Measurements from ENCODE around the gene PTPRD.

PTPRD gene

GRCh38 chr9:9730174-9730573, 882.6 kb downstream of the PTPRD start:
- no peak for DNase-seq

DNA sequence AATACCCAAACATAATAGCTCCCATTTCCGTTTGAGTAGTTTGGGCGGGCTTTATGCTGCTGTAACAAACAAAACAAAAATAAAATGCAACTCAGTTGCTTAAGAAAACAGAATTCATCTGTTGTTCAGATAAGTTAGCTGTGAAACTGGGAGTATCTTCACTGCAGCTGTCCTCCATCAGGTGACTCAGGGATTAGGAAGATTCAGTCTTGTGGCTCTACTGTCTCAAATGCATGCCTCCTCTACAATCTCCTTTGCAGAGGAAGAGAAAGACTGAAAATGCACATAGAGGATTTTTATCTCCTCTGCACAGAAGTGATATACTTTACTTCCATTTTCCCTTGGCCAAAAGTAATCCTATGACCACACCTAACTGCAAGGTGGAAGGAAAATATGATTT, 883.7 kb downstream of the PTPRD start:
- no peak for DNase-seq

DNA sequence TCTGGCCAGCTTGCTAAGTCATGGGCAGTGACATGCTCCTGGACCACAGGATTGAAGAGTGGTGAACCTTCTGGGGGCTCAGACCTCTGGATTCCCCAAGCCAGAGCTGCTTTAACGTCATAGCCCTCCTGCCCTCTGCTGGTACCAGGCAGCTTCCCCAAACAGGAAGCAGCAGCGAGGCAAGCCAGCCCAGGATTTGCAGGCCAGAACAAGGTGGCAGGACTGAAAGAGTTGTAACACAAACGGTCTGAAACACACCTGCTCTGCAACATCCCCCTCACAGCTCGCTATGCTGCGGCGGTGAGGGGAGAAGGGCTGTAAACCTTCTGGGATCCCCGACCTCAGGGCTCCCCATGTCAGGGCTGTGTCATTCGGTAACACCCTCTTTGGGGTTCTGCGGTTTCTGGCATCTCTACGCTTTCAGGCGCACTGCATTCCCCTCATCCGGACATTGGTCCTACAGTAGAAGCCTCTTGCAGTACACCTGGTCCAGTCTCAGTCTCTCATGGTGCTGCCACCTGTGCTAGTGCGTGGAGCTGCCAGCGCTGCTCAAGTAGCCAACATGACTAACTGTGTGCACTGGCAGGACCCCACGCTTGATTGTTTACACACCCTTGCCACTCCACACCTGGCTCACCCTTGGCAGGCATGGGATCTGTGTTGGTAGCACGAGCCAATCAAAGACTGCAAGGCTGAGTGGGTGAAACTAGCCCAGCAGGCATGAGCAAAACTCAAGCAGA, 893.3 kb downstream of the PTPRD start:
- DNase-seq: no peak

DNA sequence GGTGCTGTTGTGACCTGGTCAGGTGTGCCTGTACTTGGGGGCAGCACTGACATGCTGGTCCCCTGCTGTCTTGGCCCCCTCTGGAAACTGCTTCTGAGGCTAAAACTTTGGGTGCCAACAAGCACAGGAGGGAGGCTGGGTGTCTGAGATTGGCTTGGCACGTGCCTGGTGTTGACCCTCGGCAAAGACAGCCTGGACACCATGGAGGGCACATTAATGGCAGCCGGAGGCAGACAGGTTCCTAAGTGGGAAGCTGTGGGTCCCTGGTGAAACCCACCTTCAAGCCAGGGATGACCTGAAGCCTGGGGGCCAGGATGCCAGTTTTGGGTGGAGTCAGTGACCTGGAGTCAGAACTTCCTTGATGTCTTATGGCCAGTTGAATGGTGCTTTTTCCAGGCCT, 894.1 kb downstream of the PTPRD start:
- no peak for DNase-seq

DNA sequence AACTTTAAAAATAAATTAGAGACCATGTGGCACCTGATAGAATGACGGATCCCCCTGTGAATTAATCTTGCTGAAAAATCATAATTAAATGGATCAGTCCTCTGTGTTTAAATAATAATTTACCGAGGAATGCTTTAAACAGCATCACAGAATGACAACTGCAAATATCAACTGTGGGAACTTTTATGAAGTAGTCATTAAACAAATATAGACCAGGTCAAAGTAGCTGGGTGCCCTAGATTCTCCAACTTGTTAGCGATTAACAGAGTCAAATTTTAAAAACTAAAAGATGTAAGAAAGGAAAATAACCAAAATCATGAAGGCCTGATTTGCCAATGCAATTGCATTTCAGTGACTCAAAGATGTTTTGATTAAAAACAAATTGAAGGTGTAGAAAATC, 933.4 kb downstream of the PTPRD start:
- DNase-seq: no peak

DNA sequence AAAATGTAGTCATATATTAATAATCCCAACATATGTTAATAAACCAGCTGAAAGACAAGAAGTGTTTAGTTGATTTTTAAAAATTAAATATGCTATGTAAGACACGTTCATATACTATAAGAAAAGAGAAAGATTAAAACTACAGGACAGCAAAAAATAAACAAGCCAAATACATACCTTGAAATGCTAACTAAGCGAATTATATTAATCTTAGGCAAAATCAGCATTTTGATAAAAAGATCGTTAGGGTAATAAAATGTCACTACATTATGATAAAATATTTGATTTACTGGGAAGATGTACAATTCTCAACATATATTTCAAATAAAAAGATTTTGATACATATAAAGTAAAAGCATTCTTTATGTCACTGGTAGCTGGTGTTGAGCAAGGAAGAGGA, 938.3 kb downstream of the PTPRD start:
- DNase-seq: no peak

DNA sequence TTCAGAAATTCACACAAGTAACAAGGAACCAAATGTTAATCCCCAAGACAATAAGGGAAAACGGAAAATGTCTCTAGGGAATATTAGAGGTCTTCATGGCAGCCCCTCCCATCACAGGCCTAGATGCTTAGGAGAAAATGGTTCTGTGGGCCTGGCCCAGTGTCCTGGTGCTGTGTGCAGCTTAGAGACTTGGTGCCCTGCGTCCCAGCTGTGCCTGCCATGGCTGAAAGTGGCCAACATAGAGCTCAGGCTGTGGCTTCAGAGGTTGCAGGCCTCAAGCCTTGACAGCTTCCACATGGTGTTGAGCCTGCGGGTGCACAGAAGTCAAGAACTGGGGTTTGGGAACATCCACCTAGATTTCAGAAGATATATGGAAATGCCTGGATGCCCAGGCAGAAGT, 942.3 kb downstream of the PTPRD start:
- DNase-seq: no peak

DNA sequence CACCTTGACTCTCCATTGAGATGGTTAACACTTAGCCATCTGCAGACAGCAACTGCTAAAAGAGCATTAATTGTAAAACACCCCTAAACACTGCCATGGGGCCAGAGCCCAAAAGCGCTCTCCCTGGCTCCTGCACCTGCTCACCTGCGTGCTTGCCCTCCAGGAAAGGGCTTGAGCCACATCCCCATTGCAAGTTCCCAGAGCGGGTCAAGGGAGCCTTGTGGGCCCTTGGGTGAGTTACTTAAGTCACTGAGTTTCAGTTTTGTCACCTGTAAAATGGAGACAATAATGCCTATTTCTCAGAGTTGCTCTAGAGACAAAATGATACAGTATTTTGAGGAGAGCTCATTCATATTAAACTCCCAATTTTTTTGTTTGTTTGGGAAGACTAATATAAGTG, 967.8 kb downstream of the PTPRD start:
- no peak for DNase-seq

DNA sequence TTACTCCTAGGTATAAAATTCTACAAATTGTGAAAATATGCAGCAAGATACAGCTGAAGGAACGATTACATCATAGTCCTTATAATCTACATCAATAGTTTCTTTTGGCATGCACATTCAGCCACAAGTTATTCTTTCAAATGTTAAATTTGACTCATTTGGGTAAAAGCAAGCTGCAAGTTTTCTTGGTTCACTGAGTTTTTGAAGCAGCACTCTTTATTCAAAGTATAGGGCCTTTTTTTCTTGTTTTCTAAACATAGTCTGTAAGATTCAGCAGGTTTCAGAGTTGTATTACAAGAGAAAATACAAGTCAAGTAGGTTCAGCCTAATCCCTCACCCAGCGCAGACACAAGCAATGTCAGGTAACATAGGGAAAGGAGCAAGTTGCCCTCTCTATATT, 981.5 kb downstream of the PTPRD start:
- DNase-seq: no peak

GRCh38 chr9:9625248-9625647, 987.6 kb downstream of the PTPRD start:
- no peak for DNase-seq

- DNase-seq: no peak
Measured at GRCh38 chr9:9623506-9623905, 989.3 kb downstream of the PTPRD start.

- no peak for DNase-seq
Measured at GRCh38 chr9:9621355-9621940, 991.4 kb downstream of the PTPRD start.

DNA sequence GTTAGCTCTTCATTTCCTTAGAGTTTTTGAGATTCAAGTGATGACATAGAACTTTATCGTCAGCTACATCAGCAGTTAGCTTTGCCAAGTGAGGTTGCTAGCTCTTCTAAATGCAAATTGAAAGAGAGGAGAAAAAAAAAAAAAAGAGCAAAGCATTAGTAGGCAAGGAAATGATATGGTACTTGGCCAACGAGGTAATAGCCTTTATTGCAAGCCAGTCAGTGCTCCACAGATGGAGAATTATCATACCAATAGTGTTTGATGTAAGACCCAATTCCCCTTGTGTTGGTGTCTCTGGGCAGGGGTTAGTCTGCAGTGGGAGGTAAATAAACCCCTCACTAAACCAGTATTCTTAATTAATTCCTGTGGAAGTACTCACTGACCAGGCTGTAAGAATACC, 992.1 kb downstream of the PTPRD start:
- no peak for DNase-seq

DNA sequence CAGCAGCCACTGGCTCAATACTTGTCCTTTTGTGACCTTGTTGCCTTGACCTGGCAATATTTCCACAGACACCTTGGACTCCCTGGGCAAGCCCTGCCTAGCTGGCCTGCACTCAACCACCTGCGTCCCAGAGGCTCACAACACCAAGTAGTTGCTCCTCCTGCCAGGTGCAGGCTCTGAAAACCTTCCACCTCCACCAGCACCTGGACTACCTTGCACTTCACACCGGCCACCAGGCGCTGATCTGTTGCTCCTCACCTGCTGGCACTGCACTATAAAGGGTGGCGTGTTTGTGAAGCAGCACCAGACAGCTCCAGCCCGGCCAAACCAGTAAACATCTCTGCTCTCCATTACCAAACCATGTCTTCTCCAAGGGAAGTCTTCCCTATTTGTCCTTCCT, 997.7 kb downstream of the PTPRD start:
- no peak for DNase-seq

DNA sequence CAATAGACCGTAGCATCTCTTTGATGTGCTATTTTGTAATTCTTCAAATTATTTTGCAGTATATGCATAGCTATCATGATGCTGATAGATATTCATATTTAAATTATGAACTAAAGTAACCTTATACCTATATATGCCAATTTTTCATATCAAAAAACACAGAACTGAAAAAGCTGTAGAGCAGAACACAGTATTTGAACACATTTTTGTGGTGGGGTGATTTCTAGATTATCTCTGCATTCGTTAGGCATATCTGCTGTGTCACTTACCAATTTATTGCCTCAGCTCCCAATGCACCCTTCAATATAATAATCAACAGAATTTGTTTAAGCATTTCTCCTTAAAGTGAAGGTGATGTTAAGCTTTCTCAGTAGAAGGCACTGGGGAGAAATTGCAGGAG, 998.2 kb downstream of the PTPRD start:
- no peak for DNase-seq

- no peak for DNase-seq
Measured at GRCh38 chr9:9612755-9613154, 1000.0 kb downstream of the PTPRD start.

GRCh38 chr9:9612270-9612669, 1000.5 kb downstream of the PTPRD start:
- no peak for DNase-seq

DNA sequence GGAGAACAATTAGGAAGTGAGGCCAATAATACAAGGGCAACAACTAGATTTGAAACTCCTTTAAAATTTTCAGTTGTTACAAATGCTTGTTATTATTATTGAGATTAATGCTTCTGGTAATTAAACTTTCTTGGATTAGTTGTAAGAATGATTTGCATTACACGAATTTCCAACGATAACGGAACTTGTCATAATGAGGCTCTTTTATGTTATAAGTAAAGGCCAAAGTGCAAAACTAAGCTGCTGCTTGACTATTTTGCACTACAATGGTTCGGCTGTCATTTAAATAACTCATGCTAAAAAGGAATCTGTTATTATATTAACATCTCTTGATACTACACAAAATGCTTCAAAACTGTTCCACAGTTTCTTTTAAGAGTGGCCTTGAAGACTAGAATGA, 1007.1 kb downstream of the PTPRD start:
- DNase-seq: no peak

- no peak for DNase-seq
Measured at GRCh38 chr9:9603345-9603744, 1009.5 kb downstream of the PTPRD start.

DNA sequence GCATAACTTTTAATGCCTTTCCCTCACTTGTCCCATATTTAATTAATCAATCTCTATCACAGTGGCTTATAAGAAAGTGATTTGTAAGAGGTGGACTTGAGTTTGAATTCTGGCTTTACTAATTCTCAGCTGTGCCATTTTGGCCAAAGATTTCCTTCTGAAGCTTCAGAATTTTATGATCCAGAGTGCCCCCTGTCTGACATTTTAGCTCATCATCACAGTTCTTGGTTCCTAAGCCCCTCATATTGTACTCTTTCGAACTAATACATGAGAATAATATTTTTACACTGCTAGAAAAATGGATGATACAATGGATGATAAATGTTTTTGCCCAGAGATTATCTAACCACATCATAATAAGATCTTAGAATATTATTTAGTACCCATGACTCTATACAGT, 1014.1 kb downstream of the PTPRD start:
- peak; percentile 31 for DNase-seq

GRCh38 chr9:9592104-9592503, 1020.7 kb downstream of the PTPRD start:
- DNase-seq: no peak

DNA sequence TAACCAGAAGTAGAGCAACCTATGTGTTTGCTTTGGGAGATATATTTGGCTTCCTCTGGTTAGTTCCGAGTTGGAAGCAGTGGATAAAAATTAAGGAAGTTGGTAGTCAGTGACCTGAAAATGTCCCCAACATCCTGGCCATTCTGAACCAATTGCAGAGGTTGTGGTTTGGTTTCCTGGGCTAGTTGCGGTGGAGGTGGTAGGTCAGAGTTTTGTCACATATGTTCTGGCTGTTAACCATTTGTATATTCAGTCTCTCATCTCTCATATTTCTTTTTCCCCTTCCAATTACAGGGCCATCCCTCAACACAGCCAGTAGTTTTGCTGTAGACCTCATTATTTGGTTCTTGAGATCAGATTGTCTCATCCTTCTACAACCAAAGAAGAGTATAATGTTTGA, 1026.9 kb downstream of the PTPRD start:
- no peak for DNase-seq

GRCh38 chr9:9574080-9574479, 1038.7 kb downstream of the PTPRD start:
- no peak for DNase-seq

- peak; percentile 31 for DNase-seq
Measured at GRCh38 chr9:9565700-9566099, 1047.1 kb downstream of the PTPRD start.

DNA sequence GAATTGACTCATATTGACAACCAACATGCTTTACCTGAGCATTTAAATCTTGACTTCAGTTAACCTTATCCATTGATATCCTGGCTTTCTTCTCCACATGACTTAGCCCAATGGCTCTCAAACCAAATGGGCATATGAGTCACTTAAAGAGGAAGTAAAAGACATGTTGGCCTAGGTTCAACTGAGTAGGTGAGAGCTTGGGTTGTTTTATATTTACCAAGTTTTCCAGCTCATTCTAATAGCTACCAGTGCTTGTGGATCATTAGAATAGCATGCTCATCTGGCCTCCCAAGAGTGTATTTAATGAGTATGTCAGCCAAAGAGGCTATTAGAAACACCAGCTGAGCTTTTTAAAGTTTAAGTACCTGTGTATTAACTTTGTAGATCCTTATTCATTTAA, 1049.0 kb downstream of the PTPRD start:
- DNase-seq: no peak

Measured in NCI-H446 treated with DMSO at 0.1 percent for 48 hours (cell line).